K562 (cell line): ENCODE data around the gene TCF12. TPM values are rescaled to one million over a fixed set of nuclear protein-coding genes. Genes with fewer than 3 reads are reported as not detected.
A peak's percentile ranks its signal among the peaks of the same experiment; 100 is the strongest.

ENCODE experiments used
- ATAC-seq: fragments of 200-7000 bp; cut with Tn5 transposase; 3 replicates; pipeline ENCODE4 v1.9.1; 2020; ENCODE audit warnings: moderate library complexity
- BruUV-seq: library from RNA; stranded (reverse); fragments of 400-500 nt; replicated peaks from 2 replicates; lab custom pipeline; 2021; lab: Mats Ljungman, UMichigan
- CTCF ChIA-PET: fragments of 300-600 bp; formaldehyde crosslinking; extraction: SDS; loops from one replicate; lab custom pipeline; 2021; ENCODE audit warnings: low intra/inter-chr PET ratio; lab: Yijun Ruan, JAX
- POLR2A ChIA-PET: fragments of 300-600, 350-650 bp; sonication (Branson Sonifier 250); formaldehyde crosslinking; extraction: SDS; loops from one replicate; lab custom pipeline; 2021; ENCODE audit warnings: antibody characterized with exemption, inconsistent platforms; lab: Yijun Ruan, JAX
- DNase-seq, 4 experiments: peaks; one replicate each; pipeline versions ENCODE4 v3.0.0 to v3.0.0-alpha.2; 2011 to 2018; ENCODE audit warnings: low spot score in 3 of 4, mixed read lengths in 3 of 4; ENCODE audit errors: extremely low read depth in 1 of 4
- FAIRE-seq: peaks from 2 replicates; lab custom pipeline; 2011; peaks lifted over from hg19 to GRCh38; lab: Jason Lieb, UNC
- H2AFZ ChIP-seq: 2 replicates; pipeline ENCODE4 v1.6.0; 2011; ENCODE audit warnings: low read depth, low read length, control low read depth, inconsistent platforms
- H3K27ac ChIP-seq: fragments of 200-600 bp; 3 replicates; pipeline ENCODE4 v1.8.0; 2011; ENCODE audit warnings: low read depth, mild to moderate bottlenecking, control low read depth, inconsistent platforms, low read length, moderate library complexity, mixed read lengths; ENCODE audit errors: extremely low read depth
- H3K27me3 ChIP-seq, 2 experiments: fragments of 300-600 bp in 1 of 2; 2 replicates in 1 of 2; 3 replicates in 1 of 2; pipeline versions ENCODE4 v1.6.0 to v1.8.0; 2011; ENCODE audit warnings: inconsistent platforms in 2 of 2, low read length in 2 of 2, mild to moderate bottlenecking in 1 of 2, mixed read lengths in 1 of 2, moderate library complexity in 1 of 2; ENCODE audit not compliant: control insufficient read depth in 2 of 2, insufficient read depth in 2 of 2
- H3K36me3 ChIP-seq: fragments of 300-600 bp; 3 replicates; pipeline ENCODE4 v1.8.0; 2011; ENCODE audit warnings: mild to moderate bottlenecking, low read length, inconsistent platforms; ENCODE audit not compliant: control insufficient read depth, insufficient read depth
- H3K4me1 ChIP-seq, 2 experiments: fragments of 200-600 bp in 1 of 2; replicated peaks in 1 of 2; 2 replicates in 1 of 2; 3 replicates in 1 of 2; pipeline versions ENCODE4 v1.5.1 to v1.8.0; 2011; ENCODE audit warnings: inconsistent platforms in 2 of 2, low read length in 2 of 2, mild to moderate bottlenecking in 1 of 2, mixed read lengths in 1 of 2, moderate library complexity in 1 of 2; ENCODE audit not compliant: control insufficient read depth in 2 of 2, insufficient read depth in 2 of 2
- H3K4me2 ChIP-seq: 2 replicates; pipeline ENCODE4 v1.6.1; 2011; ENCODE audit warnings: low read length, control low read depth, inconsistent platforms, mixed read lengths; ENCODE audit not compliant: insufficient read depth
- H3K4me3 ChIP-seq: fragments of 200-600 bp; sonication (generic), shearing (Covaris generic); 2 replicates; pipeline ENCODE4 v1.5.1; 2016; ENCODE audit warnings: control low read depth, inconsistent platforms
- H3K79me2 ChIP-seq: fragments of 200-600 bp; 3 replicates; pipeline ENCODE4 v1.8.0; 2011; ENCODE audit warnings: low read length, inconsistent platforms; ENCODE audit not compliant: control insufficient read depth, insufficient read depth
- H3K9ac ChIP-seq, 2 experiments: 2 replicates each; pipeline versions ENCODE4 v1.6.0 to v1.6.1; 2011; ENCODE audit warnings: low read depth in 2 of 2, low read length in 2 of 2, control low read depth in 1 of 2, inconsistent platforms in 1 of 2, mild to moderate bottlenecking in 1 of 2, mixed read lengths in 1 of 2; ENCODE audit not compliant: insufficient read depth in 1 of 2
- H3K9me1 ChIP-seq: one replicate; pipeline ENCODE4 v1.6.0; 2011; ENCODE audit warnings: inconsistent platforms, mild to moderate bottlenecking, low read length, moderate library complexity; ENCODE audit not compliant: control insufficient read depth, insufficient read depth
- H3K9me3 ChIP-seq: replicated peaks from 2 replicates; pipeline ENCODE4 v1.5.1; 2011; ENCODE audit warnings: low read depth, low read length, inconsistent platforms; ENCODE audit not compliant: control insufficient read depth, insufficient read depth
- H4K20me1 ChIP-seq: replicated peaks from 2 replicates; pipeline ENCODE4 v1.6.1; 2011; ENCODE audit warnings: low read length, inconsistent platforms, mixed read lengths; ENCODE audit not compliant: control insufficient read depth, insufficient read depth
- CEBPB ChIP-seq: fragments of 450-650 bp; IDR thresholded peaks from 2 replicates; pipeline ENCODE4 v1.6.1; 2016; ENCODE audit warnings: missing genetic modification characterization, missing compliant biosample characterization
- CEBPG ChIP-seq, 3 experiments: fragments of 200-800 bp in 1 of 3; sonication (Bioruptor generic) in 1 of 3; sonication (generic) in 1 of 3; formaldehyde crosslinking in 1 of 3; IDR thresholded peaks in 2 of 3; conservative IDR thresholded peaks in 1 of 3; 2 replicates each; pipeline versions ENCODE4 v1.6.1 to v1.8.0; 2016 to 2022; ENCODE audit warnings: missing compliant biosample characterization in 2 of 3, missing genetic modification characterization in 2 of 3, mild to moderate bottlenecking in 1 of 3, missing genetic modification reagents in 1 of 3
- DPF2 ChIP-seq: fragments of 450-650 bp; IDR thresholded peaks from 2 replicates; pipeline ENCODE4 v1.6.1; 2016
- ESRRA ChIP-seq: fragments of 450-650 bp; IDR thresholded peaks from 2 replicates; pipeline ENCODE4 v1.6.1; 2014; ENCODE audit warnings: low read depth, mild to moderate bottlenecking, moderate library complexity, borderline replicate concordance
- MED1 ChIP-seq: sonication (generic); formaldehyde crosslinking; IDR thresholded peaks from 2 replicates; pipeline ENCODE4 v1.8.1; 2023; ENCODE audit warnings: missing genetic modification reagents, borderline replicate concordance
- NBN ChIP-seq: fragments of 450-650 bp; IDR thresholded peaks from 2 replicates; pipeline ENCODE4 v1.6.1; 2016; ENCODE audit warnings: low read depth, mild to moderate bottlenecking
- NR2C2 ChIP-seq, 2 experiments: fragments of 200-800 bp in 1 of 2; sonication (Bioruptor generic) in 1 of 2; sonication (generic) in 1 of 2; formaldehyde crosslinking in 1 of 2; IDR thresholded peaks; 2 replicates each; pipeline versions ENCODE4 v1.6.1 to v1.8.0; 2016 to 2022; ENCODE audit warnings: mild to moderate bottlenecking in 1 of 2, missing compliant biosample characterization in 1 of 2, missing genetic modification characterization in 1 of 2, missing genetic modification reagents in 1 of 2
- RBM17 ChIP-seq: fragments of 200-400 bp; formaldehyde crosslinking; IDR thresholded peaks from 2 replicates; pipeline ENCODE4 v1.6.1; 2017; ENCODE audit warnings: low read depth, mild to moderate bottlenecking, low read length, borderline replicate concordance
- TOE1 ChIP-seq, 2 experiments: fragments of 450-650 bp in 1 of 2; sonication (generic) in 1 of 2; formaldehyde crosslinking in 1 of 2; IDR thresholded peaks; 2 replicates each; pipeline versions ENCODE4 v1.7.1 to v1.8.0; 2016 to 2022; ENCODE audit warnings: borderline replicate concordance in 2 of 2, mild to moderate bottlenecking in 2 of 2, antibody characterized with exemption in 1 of 2, inconsistent platforms in 1 of 2, low read depth in 1 of 2, missing genetic modification reagents in 1 of 2, moderate library complexity in 1 of 2
- ZNF696 ChIP-seq: fragments of 250-450 bp; sonication (Bioruptor Pico); conservative IDR thresholded peaks from 2 replicates; pipeline ENCODE4 v1.4.0; 2020; ENCODE audit warnings: mild to moderate bottlenecking, moderate library complexity
- WGBS: fragments of 100-300 bp; shearing (Covaris generic); methylation state at CpG from one replicate; pipeline ENCODE4 v1.1.6; 2016; ENCODE audit warnings: low coverage, mixed read lengths; ENCODE audit not compliant: insufficient coverage; ENCODE audit errors: missing lambda C conversion rate; 5-methylcytosine and 5-hydroxymethylcytosine counted together
- in situ Hi-C: fragments of 300-500 bp; cut with MboI; formaldehyde crosslinking; loops from 4 replicates; pipeline ENCODE4 v1.15.0; 2018; ENCODE audit warnings: inconsistent platforms, mixed read lengths
- intact Hi-C: fragments of 100-400 bp; cut with micrococcal nuclease; formaldehyde crosslinking; loops from 2 replicates; pipeline ENCODE4 v1.14.2; 2022
- polyA plus RNA-seq, 8 experiments: library from polyadenylated mRNA; depleted of rRNA in 4 of 8; stranded (reverse) in 5 of 8; unstranded in 3 of 8; fragments of >200 nt; fragmentation: Nextera tagmentation in 2 of 8; fragmentation: Illumina TruSeq in 1 of 8; extraction: Ambion mirVana in 2 of 8; extraction: Trizol in 1 of 8; gene quantifications; 2 replicates each; pipeline versions ENCODE4 v1.2.1 to v1.2.3, GENCODE V29; 2011 to 2014; ENCODE audit warnings: inconsistent platforms in 1 of 8, missing spikeins in 1 of 8
- total RNA-seq, 7 experiments: library from RNA; depleted of rRNA in 6 of 7; stranded (reverse); fragments of >200 nt in 6 of 7; fragmentation: Illumina TruSeq in 2 of 7; extraction: Trizol in 2 of 7; gene quantifications; 2 replicates each; pipeline versions ENCODE4 v1.2.1 to v1.2.3, GENCODE V29; 2011 to 2021; ENCODE audit warnings: low replicate concordance in 1 of 7
- TF ChIP-seq, protein P1 (sequence below), 2 experiments: fragments of 450-650 bp in 1 of 2; sonication (generic) in 1 of 2; formaldehyde crosslinking in 1 of 2; IDR thresholded peaks in 1 of 2; conservative IDR thresholded peaks in 1 of 2; 2 replicates each; pipeline versions ENCODE4 v1.6.1 to v1.8.1; 2016 to 2023; ENCODE audit warnings: mild to moderate bottlenecking in 2 of 2, moderate library complexity in 2 of 2, inconsistent platforms in 1 of 2, missing genetic modification reagents in 1 of 2

Gene TCF12
- total and polyA plus RNA-seq, 9 of the 15 experiments (the other 6 are each of a cell fraction or from before 2014, with no cell fraction given), result 10.5 to 132 (median 52.9) TPM

DNA sequence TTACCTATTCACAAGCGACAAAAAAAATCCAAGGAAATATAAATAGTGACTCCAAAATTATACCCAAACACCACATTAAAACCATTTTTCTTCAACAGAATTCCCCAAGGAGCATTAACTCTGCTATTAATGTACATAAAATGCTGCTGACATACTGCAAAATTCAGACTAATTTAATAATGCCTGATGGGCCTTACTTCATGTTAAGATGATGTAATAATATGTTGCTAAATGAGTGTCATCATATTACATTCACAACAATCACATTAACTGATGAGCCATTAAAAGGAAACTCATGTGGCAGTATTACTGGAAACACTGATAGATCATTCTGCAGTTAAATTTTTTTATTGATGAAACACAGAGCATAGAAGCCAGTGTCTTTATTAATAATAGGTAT, 253.0 kb downstream of the TCF12 start:
- 100% methylated on average over 1 of the region's 1 CpG for WGBS
- no peak for DNase-seq

More for the DNA sequence above, 253.0 kb downstream of the TCF12 start:
- Histone ChIP-seq H3K36me3 (peaks cover 25% of the 10 kb centered on the region; the same call in 2 of the 3 replicates), H3K4me2 (no peak overlapping the region), H3K27me3 (no peaks in the 10 kb centered on the region), H3K79me2 (no peaks in the 10 kb centered on the region), H3K4me1 (no peaks in the 10 kb centered on the region), H3K9ac (no peak overlapping the region), H3K27ac (no peak overlapping the region), H3K4me3 (no peak overlapping the region), H3K9me3 (no peaks in the 10 kb centered on the region), H2AFZ (no peak overlapping the region), H4K20me1 (no peaks in the 10 kb centered on the region), H3K9me1 (no peaks in the 10 kb centered on the region)
- ChIA-PET CTCF (no interaction called here), POLR2A (no interaction called here)
- TF ChIP-seq DPF2 (no peak), ZNF696 (CRISPR knock-in tag) (no peak), NR2C2 (CRISPR knock-in tag; IDR thresholded peaks at IDR 0.05) (no peak), NR2C2 (tag; IDR thresholded peaks at IDR 0.05) (no peak), ESRRA (no peak), CEBPG (CRISPR knock-in tag; IDR thresholded peaks at IDR 0.05) (no peak), CEBPG (tag; conservative IDR thresholded peaks at IDR 0.05 in 1 of 2, IDR thresholded peaks at IDR 0.05 in 1 of 2) (peak; percentile 58 to 77; a peak in 2 of 4 replicates), TOE1 (IDR thresholded peaks at IDR 0.05; ENCODE audit: borderline replicate concordance) (no peak), TOE1 (CRISPR knock-in tag; IDR thresholded peaks at IDR 0.05; ENCODE audit: borderline replicate concordance, low read depth) (no peak), RBM17 (no peak), NBN (no peak), CEBPB (0 out of 2 replicates have a peak, but pooled peaks have one; percentile 48), MED1 (CRISPR knock-in tag) (no peak)
- TF ChIP-seq, protein P1, sequence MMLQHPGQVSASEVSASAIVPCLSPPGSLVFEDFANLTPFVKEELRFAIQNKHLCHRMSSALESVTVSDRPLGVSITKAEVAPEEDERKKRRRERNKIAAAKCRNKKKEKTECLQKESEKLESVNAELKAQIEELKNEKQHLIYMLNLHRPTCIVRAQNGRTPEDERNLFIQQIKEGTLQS (IDR thresholded peaks at IDR 0.05), result peak; percentile 72
- TF ChIP-seq, protein P1 (CRISPR knock-in tag; conservative IDR thresholded peaks at IDR 0.05), result no peak
- BruUV-seq, result no TSS peak
- FAIRE-seq (no peak), ATAC-seq (no peak)
- in situ Hi-C loops, result no loop called here
- intact Hi-C loops, result no loop called here
